GM23248 (cell line): Measurements from ENCODE around the gene TMEM39B. TPM values are rescaled to one million over a fixed set of nuclear protein-coding genes. Genes with fewer than 3 reads are reported as not detected.

Experiments used
- DNase-seq: peaks from one replicate; pipeline ENCODE4 v3.0.0-alpha.2; 2015
- H2AFZ ChIP-seq: fragments of 200-600 bp; sonication (generic); 2 replicates; pipeline ENCODE4 v1.6.1; 2016; ENCODE audit warnings: antibody characterized with exemption
- H3F3A ChIP-seq: fragments of 200-600 bp; sonication (generic); 2 replicates; pipeline ENCODE4 v1.6.1; 2016; ENCODE audit warnings: mild to moderate bottlenecking, antibody characterized with exemption, mixed run types; ENCODE audit not compliant: insufficient read depth
- H3K27ac ChIP-seq: fragments of 200-600 bp; sonication (generic); 2 replicates; pipeline ENCODE4 v1.5.1; 2016; ENCODE audit warnings: mild to moderate bottlenecking
- H3K27me3 ChIP-seq: fragments of 200-600 bp; sonication (generic); replicated peaks from 2 replicates; pipeline ENCODE4 v1.6.1; 2016; ENCODE audit warnings: mild to moderate bottlenecking; ENCODE audit not compliant: insufficient read depth
- H3K36me3 ChIP-seq: fragments of 200-600 bp; sonication (generic); 2 replicates; pipeline ENCODE4 v1.6.1; 2016; ENCODE audit warnings: low read depth, mild to moderate bottlenecking
- H3K4me1 ChIP-seq: fragments of 200-600 bp; sonication (generic); 2 replicates; pipeline ENCODE4 v1.6.1; 2016; ENCODE audit warnings: mild to moderate bottlenecking; ENCODE audit not compliant: insufficient read depth
- H3K4me2 ChIP-seq: fragments of 200-600 bp; sonication (generic); one replicate; pipeline ENCODE4 v1.6.1; 2016; ENCODE audit warnings: mild to moderate bottlenecking; ENCODE audit not compliant: unreplicated experiment
- H3K4me3 ChIP-seq: fragments of 200-600 bp; sonication (generic); 2 replicates; pipeline ENCODE4 v1.5.1; 2016; ENCODE audit warnings: mild to moderate bottlenecking
- H3K79me2 ChIP-seq: fragments of 200-600 bp; sonication (generic); 2 replicates; pipeline ENCODE4 v1.6.1; 2016; ENCODE audit warnings: mild to moderate bottlenecking; ENCODE audit not compliant: insufficient read depth
- H3K9ac ChIP-seq: fragments of 200-600 bp; sonication (generic); 2 replicates; pipeline ENCODE4 v1.6.1; 2016; ENCODE audit warnings: mild to moderate bottlenecking
- H3K9me2 ChIP-seq: fragments of 200-600 bp; sonication (generic); 2 replicates; pipeline ENCODE4 v1.6.1; 2016; ENCODE audit warnings: mixed run types, mild to moderate bottlenecking, moderate library complexity; ENCODE audit not compliant: insufficient read depth
- H3K9me3 ChIP-seq: fragments of 200-600 bp; sonication (generic); one replicate; pipeline ENCODE4 v1.6.1; 2017; ENCODE audit warnings: low read depth
- H4K20me1 ChIP-seq: fragments of 200-600 bp; sonication (generic); 2 replicates; pipeline ENCODE4 v1.6.0; 2016; ENCODE audit not compliant: insufficient read depth
- EZH2 ChIP-seq: fragments of 200-600 bp; sonication (generic); IDR thresholded peaks from 2 replicates; pipeline ENCODE4 v1.6.1; 2018; ENCODE audit warnings: antibody characterized with exemption, mild to moderate bottlenecking; ENCODE audit not compliant: insufficient read depth, poor library complexity, severe bottlenecking
- EZH2phosphoT487 ChIP-seq: fragments of 200-600 bp; sonication (generic); IDR thresholded peaks from 2 replicates; pipeline ENCODE4 v1.6.1; 2018; ENCODE audit warnings: antibody characterized with exemption, moderate library complexity, mild to moderate bottlenecking, low read depth; ENCODE audit not compliant: insufficient read depth
- WGBS, 2 experiments: methylation state at CpG; one replicate each; pipeline ENCODE4 v1.1.6; 2015 to 2017; ENCODE audit warnings: low lambda C conversion rate in 2 of 2, low coverage in 1 of 2; ENCODE audit errors: missing lambda C conversion rate in 2 of 2; 5-methylcytosine and 5-hydroxymethylcytosine counted together
- in situ Hi-C: fragments of 300-500 bp; cut with MboI; formaldehyde crosslinking; loops from 2 replicates; pipeline ENCODE4 v1.15.0; 2020
- polyA plus RNA-seq: library from polyadenylated mRNA; unstranded; fragments of >200 nt; fragmentation: Nextera tagmentation; extraction: Ambion mirVana; gene quantifications from 2 replicates; pipeline ENCODE4 v1.2.1, GENCODE V29; 2016
- total RNA-seq: library from RNA; depleted of rRNA; stranded (reverse); fragments of >200 nt; shearing (Covaris generic); gene quantifications from 2 replicates; pipeline ENCODE4 v1.2.3, GENCODE V29; 2014

The TMEM39B gene
- total and polyA plus RNA-seq, 2 experiments from 2014 or later: 5.7 to 21.4 TPM

DNA sequence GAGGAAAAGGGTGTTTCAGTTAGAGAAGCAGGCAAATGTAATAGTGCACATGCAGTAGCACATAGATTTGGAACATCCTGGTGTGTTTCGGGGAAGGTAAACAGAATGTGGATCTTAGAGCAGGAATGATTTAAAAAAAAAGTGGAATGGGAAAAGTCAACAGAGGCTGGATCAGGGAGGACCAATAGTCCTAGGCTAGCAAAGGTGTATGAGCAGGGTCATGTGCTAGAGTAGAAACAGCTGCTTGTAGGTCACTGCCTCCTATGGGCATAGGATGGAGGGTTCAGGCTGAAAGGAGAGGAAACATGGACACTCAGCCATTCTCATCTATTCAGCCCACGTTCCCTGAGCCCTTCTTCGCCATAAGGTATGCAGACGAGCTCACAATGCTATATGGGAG is 31.4 kb downstream of the TMEM39B start:
- no peaks in the 10 kb centered on the region for H3K9me3 ChIP-seq
- H3K4me3 ChIP-seq: no peak overlapping the region
- peaks cover 25% of the 10 kb centered on the region for H3F3A ChIP-seq
- H3K27ac ChIP-seq: no peak overlapping the region
- H3K4me2 ChIP-seq: no peak overlapping the region
- H3K36me3 ChIP-seq: 0 out of 2 replicates have a peak, but pooled peaks cover 3% of the 10 kb centered on the region
- 70 to 80% methylated on average over 4 of the region's 4 CpGs for WGBS, 2 experiments
- in situ Hi-C loops: no loop called here
- no peaks in the 10 kb centered on the region for H3K27me3 ChIP-seq
- no peaks in the 10 kb centered on the region for H3K9me2 ChIP-seq
- TF ChIP-seq EZH2phosphoT487 (no peak), EZH2 (no peak)
- H3K4me1 ChIP-seq: peaks cover 16% of the 10 kb centered on the region
- H4K20me1 ChIP-seq: no peaks in the 10 kb centered on the region
- H3K9ac ChIP-seq: no peak overlapping the region
- no peak overlapping the region for H2AFZ ChIP-seq
- peaks cover 12% of the 10 kb centered on the region for H3K79me2 ChIP-seq
- no peak for DNase-seq

DNA sequence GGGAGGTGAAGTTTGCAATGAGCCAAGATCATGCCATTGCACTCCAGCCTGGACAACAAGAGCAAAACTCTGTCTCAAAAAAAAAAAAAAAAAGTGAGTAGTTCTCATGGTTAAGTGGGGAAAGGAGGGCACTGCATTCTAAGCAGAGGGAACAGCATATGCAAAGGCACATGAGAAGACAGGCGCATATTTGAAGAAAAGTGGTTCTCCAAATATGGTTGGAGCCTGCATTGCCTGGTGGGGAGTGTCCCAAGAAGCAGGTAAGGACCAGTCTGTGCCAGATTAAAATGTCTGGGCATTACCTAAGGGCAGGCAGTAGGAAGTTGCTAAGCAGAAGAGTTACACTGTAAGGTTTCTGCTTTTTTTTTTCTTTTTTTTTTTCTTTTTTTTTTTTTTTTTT is 32.6 kb downstream of the TMEM39B start:
- no peak overlapping the region for H3K9ac ChIP-seq
- in situ Hi-C loops: no loop called here
- peaks cover 24% of the 10 kb centered on the region for H3K79me2 ChIP-seq
- H3K9me3 ChIP-seq: no peaks in the 10 kb centered on the region
- 0 out of 2 replicates have a peak, but pooled peaks cover 3% of the 10 kb centered on the region for H4K20me1 ChIP-seq
- H2AFZ ChIP-seq: no peak overlapping the region
- DNase-seq: no peak
- 97 to 100% methylated on average over 1 of the region's 1 CpG for WGBS, 2 experiments
- H3K4me1 ChIP-seq: peaks cover 24% of the 10 kb centered on the region
- H3K27me3 ChIP-seq: no peaks in the 10 kb centered on the region
- 0 out of 2 replicates have a peak, but pooled peaks cover 3% of the 10 kb centered on the region for H3K36me3 ChIP-seq
- no peak overlapping the region for H3K4me3 ChIP-seq
- peaks cover 18% of the 10 kb centered on the region for H3F3A ChIP-seq
- no peaks in the 10 kb centered on the region for H3K9me2 ChIP-seq
- no peak overlapping the region for H3K4me2 ChIP-seq
- TF ChIP-seq EZH2: no peak
- TF ChIP-seq EZH2phosphoT487: no peak
- no peak overlapping the region for H3K27ac ChIP-seq

DNA sequence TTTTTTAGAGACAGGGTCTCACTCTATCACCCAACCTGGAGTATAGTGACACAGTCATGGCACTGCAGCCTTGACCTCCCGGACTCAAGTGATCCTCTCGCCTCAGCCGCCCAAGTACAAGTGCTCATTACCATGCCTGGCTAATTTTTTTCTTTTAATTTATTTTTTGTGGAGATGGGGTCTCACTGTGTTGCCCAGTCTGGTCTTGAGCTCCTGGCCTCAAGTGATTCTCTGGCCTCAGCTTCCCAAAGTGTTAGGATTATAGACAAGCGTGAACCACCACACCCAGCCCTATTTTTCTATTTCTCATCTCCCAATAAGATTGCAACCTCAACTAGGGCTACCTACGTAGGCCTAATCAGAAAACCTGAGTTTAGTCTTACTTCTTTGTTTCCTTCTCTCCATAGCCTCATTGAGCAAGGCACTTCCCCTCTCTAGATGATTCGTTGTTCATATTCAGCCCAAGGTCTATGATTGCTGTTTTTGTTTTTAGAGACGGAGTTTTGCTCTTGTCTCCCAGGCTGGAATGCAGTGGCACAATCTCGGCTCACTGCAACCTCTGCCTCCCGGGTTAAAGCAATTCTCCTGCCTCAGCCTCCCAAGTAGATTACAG is 34.0 kb downstream of the TMEM39B start:
- H2AFZ ChIP-seq: peak overlapping the region; percentile 85
- H3K36me3 ChIP-seq: no peaks in the 10 kb centered on the region
- no peak overlapping the region for H3K4me2 ChIP-seq

DNA sequence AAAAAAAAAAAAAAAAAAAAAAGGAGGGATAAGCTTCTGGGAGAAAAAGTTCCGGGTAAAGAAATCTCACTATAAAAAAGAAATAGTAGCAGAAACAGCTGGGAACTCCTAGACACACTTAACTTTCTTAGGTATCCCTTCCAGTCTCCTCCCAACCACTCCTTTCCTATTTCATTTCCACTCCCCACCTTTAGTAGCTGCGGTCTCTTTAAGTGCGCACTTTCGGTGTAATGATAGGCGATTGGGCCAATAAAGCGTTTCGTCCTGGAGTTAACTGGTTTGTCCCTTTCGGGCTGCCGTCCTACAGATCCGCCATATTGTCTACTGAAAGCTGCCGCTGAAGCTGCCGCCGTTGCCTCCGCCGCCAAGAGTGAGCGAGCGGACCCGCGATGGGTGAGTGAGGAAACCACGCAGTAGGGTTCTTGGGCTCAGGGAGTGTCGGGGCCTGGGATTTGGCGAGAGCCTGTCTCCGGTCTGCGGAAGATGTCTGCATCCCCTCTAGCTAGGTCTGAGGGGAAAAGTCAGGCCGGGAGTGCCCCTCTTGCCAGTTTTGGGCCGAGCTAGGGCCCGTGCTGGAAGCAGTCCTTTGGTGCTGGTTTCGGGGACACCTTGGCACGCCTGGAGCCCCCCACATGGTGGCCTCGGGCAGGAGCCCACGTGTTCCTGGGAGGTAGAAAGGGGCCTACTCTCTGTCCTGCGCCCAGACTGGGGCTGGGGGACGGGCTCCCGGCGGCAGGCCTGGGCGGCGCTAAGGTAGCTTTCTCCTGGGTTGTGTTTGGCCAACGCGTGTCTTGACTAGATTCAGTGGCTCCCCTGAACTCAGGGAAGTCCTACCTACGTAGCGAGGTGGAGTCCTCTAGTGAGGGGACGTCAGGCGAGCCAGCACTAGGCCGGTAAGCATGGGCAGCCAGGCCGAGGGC is 35.3 kb downstream of the TMEM39B start, which contains the start of gene KPNA6:
Gene KPNA6 (plus strand): TSS at position 315 of the 920 bp plus-strand sequence. CDS start 75 bp downstream, at position 390.
- 0 out of 2 replicates have a peak, but pooled peaks cover 5% of the 10 kb centered on the region for H4K20me1 ChIP-seq
- H3K27me3 ChIP-seq: no peaks in the 10 kb centered on the region
- WGBS, 2 experiments: 1 to 2% methylated on average over 45 of the region's 45 CpGs
- H3K4me3 ChIP-seq: peak within 1 kb of the TSS; percentile 94
- H3K9me2 ChIP-seq: no peaks in the 10 kb centered on the region
- peak within 1 kb of the TSS; percentile 99 for H3K9ac ChIP-seq
- no peaks in the 10 kb centered on the region for H3K9me3 ChIP-seq
- in situ Hi-C loops: no loop called here
- peaks cover 5% of the 10 kb centered on the region for H3F3A ChIP-seq
- DNase-seq: peak; percentile 96
- TF ChIP-seq EZH2phosphoT487 (no peak), EZH2 (no peak)
- H3K27ac ChIP-seq: peak within 1 kb of the TSS; percentile 90
- H3K79me2 ChIP-seq: peaks cover 51% of the 10 kb centered on the region
- peak within 1 kb of the TSS; percentile 98 for H3K4me2 ChIP-seq
- H2AFZ ChIP-seq: peak within 1 kb of the TSS; percentile 85
- H3K4me1 ChIP-seq: 0 out of 2 replicates have a peak, but pooled peaks cover 11% of the 10 kb centered on the region
- no peaks in the 10 kb centered on the region for H3K36me3 ChIP-seq

More for the DNA sequence above, 34.0 kb downstream of the TMEM39B start:
- H3K9ac ChIP-seq: peak overlapping the region; percentile 99; the same call in 1 of the 2 replicates
- H3K79me2 ChIP-seq: peaks cover 38% of the 10 kb centered on the region
- H3K27me3 ChIP-seq: no peaks in the 10 kb centered on the region
- H3F3A ChIP-seq: peaks cover 5% of the 10 kb centered on the region
- in situ Hi-C loops: no loop called here
- no peak overlapping the region for H3K27ac ChIP-seq
- no peaks in the 10 kb centered on the region for H3K9me3 ChIP-seq
- WGBS, 2 experiments: 67 to 77% methylated on average over 9 of the region's 9 CpGs
- H4K20me1 ChIP-seq: 0 out of 2 replicates have a peak, but pooled peaks cover 5% of the 10 kb centered on the region
- no peak overlapping the region; the same call in 1 of the 2 replicates for H3K4me3 ChIP-seq
- DNase-seq: peak; percentile 26
- H3K9me2 ChIP-seq: no peaks in the 10 kb centered on the region
- peaks cover 12% of the 10 kb centered on the region for H3K4me1 ChIP-seq
- TF ChIP-seq EZH2: no peak
- TF ChIP-seq EZH2phosphoT487: no peak
